ENCODE data around the gene LAMTOR2. TPM values are rescaled to one million over a fixed set of nuclear protein-coding genes. Genes with fewer than 3 reads are reported as not detected.

LAMTOR2 gene
- total and polyA plus RNA-seq, 9 of the 15 experiments (the other 6 are each of a cell fraction or from before 2014, with no cell fraction given): 39.0 to 161 (median 74.6) TPM

GRCh38 chr1:156053768-156054499, 648 bp upstream of the LAMTOR2 start, which contains the start of gene UBQLN4 (continued):
- TF ChIP-seq U2AF2 (optimal IDR thresholded peaks at IDR 0.05; ENCODE audit: low read depth, low read length) (no peak), ARNT (IDR thresholded peaks at IDR 0.05) (no peak; a peak in 2 of 4 replicates), ZBTB40 (IDR thresholded peaks at IDR 0.05) (no peak), ZBTB40 (CRISPR knock-in tag; IDR thresholded peaks at IDR 0.05) (no peak), SRSF3 (IDR thresholded peaks at IDR 0.05; ENCODE audit: insufficient read depth, low read length) (no peak), IFI16 (CRISPR knock-in tag; IDR thresholded peaks at IDR 0.05) (no peak), ZNF408 (CRISPR knock-in tag; IDR thresholded peaks at IDR 0.05; ENCODE audit: low read depth) (no peak), LEF1 (IDR thresholded peaks at IDR 0.05) (no peak), U2AF1 (optimal IDR thresholded peaks at IDR 0.05; ENCODE audit: low read depth, low read length) (no peak), SPI1 (IDR thresholded peaks at IDR 0.05; ENCODE audit: borderline replicate concordance, low read depth, low read length) (no peak), HIVEP1 (CRISPR knock-in tag; IDR thresholded peaks at IDR 0.05) (no peak), CEBPG (CRISPR knock-in tag; IDR thresholded peaks at IDR 0.05) (no peak), CEBPG (tag; conservative IDR thresholded peaks at IDR 0.05 in 1 of 2, IDR thresholded peaks at IDR 0.05 in 1 of 2) (no peak), RFX5 (IDR thresholded peaks at IDR 0.05; ENCODE audit: low read depth, low read length) (no peak), CREM (IDR thresholded peaks at IDR 0.05; ENCODE audit: low read depth) (peak; percentile 27; the same call in 1 of the 2 replicates), HDAC1 (IDR thresholded peaks at IDR 0.05) (no peak), ZZZ3 (IDR thresholded peaks at IDR 0.05) (no peak), RBM15 (IDR thresholded peaks at IDR 0.05; ENCODE audit: insufficient read depth, low read length) (no peak), NCOA6 (IDR thresholded peaks at IDR 0.05) (no peak), TRIM25 (IDR thresholded peaks at IDR 0.05; ENCODE audit: borderline replicate concordance) (no peak)
